SK-MEL-5 (cell line): ENCODE data around the gene BOC. TPM values are rescaled to one million over a fixed set of nuclear protein-coding genes. Genes with fewer than 3 reads are reported as not detected.

Experiments
- DNase-seq: peaks from one replicate; pipeline ENCODE4 v3.0.0-alpha.2; 2016; ENCODE audit warnings: low read depth, low spot score
- in situ Hi-C: cut with HindIII; loops from 2 replicates; pipeline ENCODE4 v1.10.0; 2016; ENCODE audit warnings: low sequenced_read_pairs, high pct_unique_total_duplicates, low pct_unique_long_range_greater_than_20kb
- total RNA-seq: library from RNA; depleted of rRNA; stranded (reverse); fragments of >200 nt; shearing (Covaris generic); gene quantifications from 2 replicates; pipeline ENCODE4 v1.2.3, GENCODE V29; 2014

BOC gene
- total RNA-seq, 1 experiment from 2014 or later: 0.05 TPM

GRCh38 chr3:113234688-113235260 is 23.4 kb downstream of the BOC start:
- DNase-seq: peak; percentile 16
- in situ Hi-C loops: no loop called here

- DNase-seq: no peak
- in situ Hi-C loops: no loop called here
Observed at GRCh38 chr3:113238503-113238902, 27.1 kb downstream of the BOC start.

GRCh38 chr3:113240841-113241240 is 29.5 kb downstream of the BOC start:
- DNase-seq: no peak
- in situ Hi-C loops: no loop called here

- in situ Hi-C loops: no loop called here
- DNase-seq: no peak
Observed at GRCh38 chr3:113241292-113242095, 30.1 kb downstream of the BOC start.

- in situ Hi-C loops: no loop called here
- DNase-seq: no peak
Observed at GRCh38 chr3:113242096-113242581, 30.8 kb downstream of the BOC start.

GRCh38 chr3:113243071-113243470 is 31.7 kb downstream of the BOC start:
- in situ Hi-C loops: no loop called here

GRCh38 chr3:113243846-113244245 is 32.5 kb downstream of the BOC start:
- in situ Hi-C loops: no loop called here
- DNase-seq: peak; percentile 9

More at GRCh38 chr3:113243071-113243470, 31.7 kb downstream of the BOC start:
- no peak for DNase-seq

GRCh38 chr3:113245761-113246161 is 34.4 kb downstream of the BOC start:
- no peak for DNase-seq
- in situ Hi-C loops: no loop called here

GRCh38 chr3:113247068-113247467 is 35.7 kb downstream of the BOC start:
- DNase-seq: no peak
- in situ Hi-C loops: no loop called here

- no peak for DNase-seq
- in situ Hi-C loops: no loop called here
Observed at GRCh38 chr3:113247675-113248458, 36.5 kb downstream of the BOC start.

GRCh38 chr3:113249111-113249510 is 37.8 kb downstream of the BOC start:
- in situ Hi-C loops: no loop called here
- DNase-seq: peak; percentile 10

GRCh38 chr3:113249601-113250000 is 38.2 kb downstream of the BOC start:
- in situ Hi-C loops: no loop called here
- no peak for DNase-seq

- DNase-seq: no peak
- in situ Hi-C loops: no loop called here
Observed at GRCh38 chr3:113250566-113250965, 39.2 kb downstream of the BOC start.

GRCh38 chr3:113251817-113252216 is 40.5 kb downstream of the BOC start:
- in situ Hi-C loops: no loop called here

GRCh38 chr3:113252553-113252952 is 41.2 kb downstream of the BOC start:
- no peak for DNase-seq
- in situ Hi-C loops: no loop called here

More at GRCh38 chr3:113251817-113252216, 40.5 kb downstream of the BOC start:
- DNase-seq: no peak

- in situ Hi-C loops: no loop called here
- no peak for DNase-seq
Observed at GRCh38 chr3:113253702-113254101, 42.3 kb downstream of the BOC start.

GRCh38 chr3:113254171-113254947 is 43.0 kb downstream of the BOC start:
- no peak for DNase-seq
- in situ Hi-C loops: no loop called here
